Measurements from ENCODE around the gene ZNF597. TPM values are rescaled to one million over a fixed set of nuclear protein-coding genes. Genes with fewer than 3 reads are reported as not detected.

ZNF597 gene, protein sequence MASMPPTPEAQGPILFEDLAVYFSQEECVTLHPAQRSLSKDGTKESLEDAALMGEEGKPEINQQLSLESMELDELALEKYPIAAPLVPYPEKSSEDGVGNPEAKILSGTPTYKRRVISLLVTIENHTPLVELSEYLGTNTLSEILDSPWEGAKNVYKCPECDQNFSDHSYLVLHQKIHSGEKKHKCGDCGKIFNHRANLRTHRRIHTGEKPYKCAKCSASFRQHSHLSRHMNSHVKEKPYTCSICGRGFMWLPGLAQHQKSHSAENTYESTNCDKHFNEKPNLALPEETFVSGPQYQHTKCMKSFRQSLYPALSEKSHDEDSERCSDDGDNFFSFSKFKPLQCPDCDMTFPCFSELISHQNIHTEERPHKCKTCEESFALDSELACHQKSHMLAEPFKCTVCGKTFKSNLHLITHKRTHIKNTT
- 1 to 10 TPM; 2.1 to 3.6 (median 2.8) TPM for total RNA-seq

- DNase-seq (ENCODE audit: low spot score in 2 of 2): peak; percentile 78 to 83
- Histone ChIP-seq H3K4me1 (no peaks in the 10 kb centered on the region), H3K27me3 (no peaks in the 10 kb centered on the region), H3K27ac (peak within 1 kb of the TSS; percentile 71 to 90), H3K36me3 (no peaks in the 10 kb centered on the region), H3K4me3 (peak within 1 kb of the TSS; percentile 59 to 75 (median 59)), H3K9me3 (peaks cover 12 to 24% of the 10 kb centered on the region in 2 donors)
- intact Hi-C loops (cut with DNase I; ENCODE audit: low total_unique reads): no loop called here
- TF ChIP-seq CTCF (IDR thresholded peaks at IDR 0.05) (no peak), POLR2A (IDR thresholded peaks at IDR 0.05) (peak; percentile 18), POLR2AphosphoS5 (IDR thresholded peaks at IDR 0.05) (peak in 1 of 3 donors; percentile 49)
These were observed at the start of gene ZNF597, which contains the start of gene NAA60 for GRCh38 chr16:3443108-3444031. TSS of gene ZNF597 (minus strand) at chr16:3443504. CDS start at chr16:3443153, 351 bp downstream. TSS of gene NAA60 (plus strand) at chr16:3443680. CDS start at chr16:3476228, 32,548 bp downstream.

DNA sequence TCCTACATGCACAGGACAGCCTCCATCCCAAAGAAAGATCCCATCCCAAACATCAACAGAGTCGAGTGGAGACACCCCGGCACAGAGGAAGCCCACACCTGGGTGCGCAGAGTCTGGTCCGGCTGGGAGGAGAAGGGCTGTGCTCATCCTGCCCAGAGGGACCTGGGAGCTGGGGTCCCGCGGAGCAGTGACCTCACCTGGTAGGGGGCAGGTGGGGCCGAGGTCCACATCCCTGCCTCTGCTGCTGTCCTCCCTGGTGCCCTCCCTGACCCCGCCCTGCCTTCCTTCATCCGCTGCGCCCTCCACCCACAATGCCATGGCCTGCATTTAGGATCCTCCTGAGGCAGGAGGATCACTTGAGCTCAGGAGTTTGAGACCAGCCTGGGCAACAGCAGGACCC is 49.1 kb upstream of the ZNF597 start:
- no peak overlapping the region for H3K4me3 ChIP-seq
- H3K4me1 ChIP-seq: no peaks in the 10 kb centered on the region
- no peak for DNase-seq (ENCODE audit: low spot score in 2 of 2)
- H3K27ac ChIP-seq: no peak overlapping the region
- no peaks in the 10 kb centered on the region for H3K36me3 ChIP-seq
- intact Hi-C loops (cut with DNase I; ENCODE audit: low total_unique reads): no loop called here
- no peaks in the 10 kb centered on the region for H3K27me3 ChIP-seq
- H3K9me3 ChIP-seq: no peaks in the 10 kb centered on the region
- TF ChIP-seq POLR2A (IDR thresholded peaks at IDR 0.05): no peak
- no peak for TF ChIP-seq POLR2AphosphoS5 (IDR thresholded peaks at IDR 0.05)
- no peak for TF ChIP-seq CTCF (IDR thresholded peaks at IDR 0.05)

DNA sequence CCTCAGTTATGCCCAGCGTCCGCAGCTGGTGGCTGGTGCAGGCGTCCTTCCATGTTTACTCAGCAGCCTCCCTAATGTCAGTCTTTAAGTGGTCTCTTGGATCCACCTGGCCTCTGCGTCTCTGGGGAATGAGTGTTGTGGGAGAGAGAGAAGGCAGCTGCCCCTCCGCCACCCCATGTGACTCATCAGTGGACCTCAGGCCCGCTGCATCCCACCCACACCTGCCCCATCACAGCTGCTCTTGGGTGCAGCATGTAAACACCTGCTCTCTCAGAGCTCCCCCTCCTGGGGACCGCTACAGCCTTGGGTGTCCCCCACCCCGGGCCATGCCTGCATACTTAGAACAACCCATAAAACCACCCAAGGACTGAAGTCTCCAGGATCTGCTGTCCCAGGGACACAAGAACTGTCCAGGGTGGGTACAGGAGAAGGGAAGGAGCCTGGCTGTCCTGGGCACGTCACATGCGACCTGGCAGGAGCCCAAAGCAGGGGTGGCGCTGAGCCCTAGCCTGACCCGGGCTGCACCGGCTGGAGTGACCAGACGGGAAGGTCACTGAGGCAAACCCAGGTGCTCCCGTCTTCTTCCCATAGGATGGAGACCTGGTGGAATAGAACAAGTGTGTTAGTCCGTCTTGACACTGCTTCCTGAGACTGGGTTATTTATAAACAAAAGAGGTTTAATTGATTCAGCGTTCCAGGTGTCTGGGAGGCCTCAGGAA is 47.8 kb upstream of the ZNF597 start:
- Histone ChIP-seq H3K4me1 (no peaks in the 10 kb centered on the region), H3K9me3 (no peaks in the 10 kb centered on the region), H3K27me3 (no peaks in the 10 kb centered on the region), H3K4me3 (no peak overlapping the region), H3K27ac (no peak overlapping the region), H3K36me3 (no peaks in the 10 kb centered on the region)
- no peak for DNase-seq (ENCODE audit: low spot score in 2 of 2)
- intact Hi-C loops (cut with DNase I; ENCODE audit: low total_unique reads): no loop called here
- TF ChIP-seq CTCF (IDR thresholded peaks at IDR 0.05) (no peak), POLR2AphosphoS5 (IDR thresholded peaks at IDR 0.05) (no peak), POLR2A (IDR thresholded peaks at IDR 0.05) (no peak)

DNA sequence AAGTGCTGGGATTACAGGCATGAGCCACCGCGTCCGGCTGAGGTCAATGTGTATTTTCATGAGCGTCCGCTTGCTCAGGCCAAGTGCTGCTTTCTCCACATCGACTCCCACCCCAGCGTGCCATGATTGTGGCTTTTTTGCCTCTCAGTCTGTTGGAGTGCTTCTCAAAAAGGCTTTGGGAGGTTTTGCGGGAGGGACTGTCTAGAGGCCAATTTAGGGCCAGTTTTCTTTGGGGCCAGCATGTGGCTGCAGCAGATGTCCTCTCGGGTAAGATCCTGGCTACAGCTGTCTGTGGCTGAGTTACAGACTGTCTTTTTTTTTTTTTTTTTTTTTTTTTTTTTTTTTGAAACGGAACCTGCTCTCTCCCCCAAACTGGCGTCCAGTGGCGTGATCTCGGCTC is 45.5 kb upstream of the ZNF597 start:
- intact Hi-C loops (cut with DNase I; ENCODE audit: low total_unique reads): no loop called here
- Histone ChIP-seq H3K4me1 (no peaks in the 10 kb centered on the region), H3K27ac (no peak overlapping the region), H3K36me3 (peaks cover 4% of the 10 kb centered on the region), H3K4me3 (no peak overlapping the region), H3K9me3 (no peaks in the 10 kb centered on the region), H3K27me3 (no peaks in the 10 kb centered on the region)
- TF ChIP-seq POLR2A (IDR thresholded peaks at IDR 0.05): no peak
- no peak for TF ChIP-seq CTCF (IDR thresholded peaks at IDR 0.05)
- DNase-seq (ENCODE audit: low spot score in 2 of 2): no peak
